GM23338 (cell line): Measurements from ENCODE around the gene MMS19. TPM values are rescaled to one million over a fixed set of nuclear protein-coding genes. Genes with fewer than 3 reads are reported as not detected.

ENCODE experiments used
- ATAC-seq: fragments of 200-7000 bp; cut with Tn5 transposase; 3 replicates; pipeline ENCODE4 v1.9.1; 2020
- DNase-seq: peaks from one replicate; pipeline ENCODE4 v3.0.0-alpha.2; 2015; ENCODE audit warnings: low spot score
- H2AFZ ChIP-seq: fragments of 200-600 bp; sonication (generic); 2 replicates; pipeline ENCODE4 v1.8.0; 2016; ENCODE audit warnings: antibody characterized with exemption, mild to moderate bottlenecking, moderate library complexity
- H3F3A ChIP-seq: fragments of 200-600 bp; sonication (generic); replicated peaks from 2 replicates; pipeline ENCODE4 v1.8.0; 2017; ENCODE audit warnings: antibody characterized with exemption, mixed run types, low read depth
- H3K27ac ChIP-seq: fragments of 200-600 bp; sonication (generic); 2 replicates; pipeline ENCODE4 v1.6.1; 2016; ENCODE audit warnings: low read depth
- H3K27me3 ChIP-seq: fragments of 200-600 bp; sonication (generic); 2 replicates; pipeline ENCODE4 v1.8.0; 2016; ENCODE audit warnings: mild to moderate bottlenecking, mixed run types, moderate library complexity; ENCODE audit not compliant: insufficient read depth
- H3K36me3 ChIP-seq: fragments of 200-600 bp; sonication (generic); 2 replicates; pipeline ENCODE4 v1.8.0; 2016; ENCODE audit warnings: mild to moderate bottlenecking; ENCODE audit not compliant: insufficient read depth
- H3K4me1 ChIP-seq: fragments of 200-600 bp; sonication (generic); 2 replicates; pipeline ENCODE4 v1.8.0; 2016; ENCODE audit warnings: mild to moderate bottlenecking, moderate library complexity; ENCODE audit not compliant: insufficient read depth
- H3K4me2 ChIP-seq: fragments of 200-600 bp; sonication (generic); 2 replicates; pipeline ENCODE4 v1.7.1; 2017; ENCODE audit warnings: mixed run types
- H3K4me3 ChIP-seq: fragments of 200-600 bp; sonication (generic); 2 replicates; pipeline ENCODE4 v1.6.1; 2016; ENCODE audit warnings: mixed run types
- H3K79me2 ChIP-seq: fragments of 200-600 bp; sonication (generic); replicated peaks from 2 replicates; pipeline ENCODE4 v1.8.0; 2017; ENCODE audit warnings: mild to moderate bottlenecking; ENCODE audit not compliant: insufficient read depth
- H3K9me2 ChIP-seq: fragments of 200-600 bp; sonication (generic); 2 replicates; pipeline ENCODE4 v1.8.0; 2017; ENCODE audit not compliant: insufficient read depth
- H4K20me1 ChIP-seq: fragments of 200-600 bp; sonication (generic); replicated peaks from 2 replicates; pipeline ENCODE4 v1.8.0; 2017; ENCODE audit warnings: mild to moderate bottlenecking; ENCODE audit not compliant: insufficient read depth
- H3K27ac Mint-ChIP-seq: 2 replicates; pipeline ENCODE4 v1.8.0; 2020; ENCODE audit warnings: inconsistent platforms, mild to moderate bottlenecking, moderate library complexity, mixed read lengths
- H3K27me3 Mint-ChIP-seq: 3 replicates; pipeline ENCODE4 v1.8.0; 2022; ENCODE audit warnings: low read depth, mild to moderate bottlenecking, moderate library complexity, mixed read lengths, inconsistent platforms; ENCODE audit not compliant: insufficient read depth, poor library complexity
- H3K36me3 Mint-ChIP-seq: 3 replicates; pipeline ENCODE4 v1.8.0; 2021; ENCODE audit warnings: low read depth, mild to moderate bottlenecking, inconsistent platforms, moderate library complexity, mixed read lengths
- H3K4me1 Mint-ChIP-seq: 3 replicates; pipeline ENCODE4 v1.8.0; 2020; ENCODE audit warnings: mild to moderate bottlenecking, inconsistent platforms, mixed read lengths
- H3K4me3 Mint-ChIP-seq: 3 replicates; pipeline ENCODE4 v1.8.0; 2021; ENCODE audit warnings: moderate library complexity, mild to moderate bottlenecking, inconsistent platforms, mixed read lengths
- H3K9me3 Mint-ChIP-seq: 3 replicates; pipeline ENCODE4 v1.8.0; 2020; ENCODE audit warnings: moderate library complexity, mild to moderate bottlenecking, inconsistent platforms, mixed read lengths
- CREB1 ChIP-seq: fragments of 250-450 bp; sonication (Bioruptor Pico); IDR thresholded peaks from 2 replicates; pipeline ENCODE4 v1.5.0; 2020; ENCODE audit warnings: low read depth, mild to moderate bottlenecking, moderate library complexity
- EZH2 ChIP-seq: fragments of 200-600 bp; sonication (generic); IDR thresholded peaks from one replicate; pipeline ENCODE4 v1.8.0; 2017; ENCODE audit warnings: antibody characterized with exemption, mild to moderate bottlenecking, low read depth; ENCODE audit not compliant: unreplicated experiment
- EZH2phosphoT487 ChIP-seq: fragments of 200-600 bp; sonication (generic); IDR thresholded peaks from one replicate; pipeline ENCODE4 v1.8.1; 2018; ENCODE audit warnings: antibody characterized with exemption; ENCODE audit not compliant: unreplicated experiment
- JUNB ChIP-seq: IDR thresholded peaks from one replicate; pipeline ENCODE4 v1.6.1; 2016; ENCODE audit warnings: antibody characterized with exemption; ENCODE audit not compliant: unreplicated experiment
- NANOG ChIP-seq: IDR thresholded peaks from 2 replicates; pipeline ENCODE4 v1.6.1; 2016; ENCODE audit warnings: antibody characterized with exemption, borderline replicate concordance
- POLR2AphosphoS5 ChIP-seq: IDR thresholded peaks from 2 replicates; pipeline ENCODE4 v1.6.1; 2016; ENCODE audit warnings: antibody characterized with exemption, low read depth
- STAT1 ChIP-seq: IDR thresholded peaks from one replicate; pipeline ENCODE4 v1.6.1; 2016; ENCODE audit warnings: antibody characterized with exemption; ENCODE audit not compliant: unreplicated experiment
- ZNF114 ChIP-seq: fragments of 250-450 bp; sonication (Bioruptor Pico); IDR thresholded peaks from 2 replicates; pipeline ENCODE4 v1.5.0; 2020; ENCODE audit warnings: mild to moderate bottlenecking, moderate library complexity
- ZNF331 ChIP-seq: fragments of 250-450 bp; sonication (Bioruptor Pico); IDR thresholded peaks from 2 replicates; pipeline ENCODE4 v1.5.0; 2020; ENCODE audit warnings: low read depth, mild to moderate bottlenecking, moderate library complexity
- polyA plus RNA-seq: library from polyadenylated mRNA; unstranded; fragments of >200 nt; fragmentation: Nextera tagmentation; extraction: Ambion mirVana; gene quantifications from 2 replicates; pipeline ENCODE4 v1.2.1, GENCODE V29; 2016
- total RNA-seq: library from RNA; depleted of rRNA; stranded (reverse); fragments of >200 nt; shearing (Covaris generic); gene quantifications from 2 replicates; pipeline ENCODE4 v1.2.3, GENCODE V29; 2014
- TF ChIP-seq, protein P1 (sequence below): IDR thresholded peaks from 2 replicates; pipeline ENCODE4 v1.6.1; 2016; ENCODE audit warnings: antibody characterized with exemption
- TF ChIP-seq, protein P2 (sequence below): fragments of 250-450 bp; sonication (Bioruptor Pico); IDR thresholded peaks from 2 replicates; pipeline ENCODE4 v1.5.0; 2020; ENCODE audit warnings: mild to moderate bottlenecking, moderate library complexity
- TF ChIP-seq, protein P3 (sequence below), 2 experiments: fragments of 200-600 bp in 1 of 2; sonication (generic) in 1 of 2; conservative IDR thresholded peaks; 2 replicates each; pipeline versions ENCODE4 v1.5.1 to v1.6.1; 2016 to 2017; ENCODE audit warnings: antibody characterized with exemption in 2 of 2, low read depth in 2 of 2, mild to moderate bottlenecking in 2 of 2, moderate library complexity in 1 of 2
- TF ChIP-seq, protein P4 (sequence below): IDR thresholded peaks from one replicate; pipeline ENCODE4 v1.6.1; 2018; ENCODE audit warnings: antibody characterized with exemption; ENCODE audit not compliant: unreplicated experiment

Gene MMS19
- total and polyA plus RNA-seq, 2 experiments from 2014 or later = 81.5 to 252 TPM

DNA sequence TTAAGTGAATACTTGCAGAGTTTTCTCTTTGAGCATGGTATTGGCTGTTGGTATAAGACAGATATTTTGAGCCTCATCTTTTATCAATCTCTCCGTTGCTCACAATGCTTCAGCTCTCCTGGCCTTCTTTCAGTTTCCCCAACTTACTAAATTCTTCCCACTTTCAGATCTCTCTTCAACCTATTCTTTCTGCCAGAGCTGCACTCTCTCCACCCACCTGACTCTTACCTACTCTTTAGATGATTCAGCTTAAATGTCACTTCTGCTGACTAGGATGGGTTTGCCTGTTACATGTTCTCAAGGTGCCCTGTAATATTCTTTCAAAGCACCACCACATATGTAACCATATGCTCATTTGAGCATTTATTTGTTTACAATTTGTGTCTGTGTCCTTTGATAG is 54.0 kb downstream of the MMS19 start:
- peak overlapping the region; percentile 88; the same call in 1 of the 2 replicates for H3K4me3 ChIP-seq
- peaks cover 18% of the 10 kb centered on the region; the same call in 1 of the 2 replicates for H3K36me3 ChIP-seq
- H3K27me3 ChIP-seq = no peaks in the 10 kb centered on the region
- Mint-ChIP-seq H3K36me3 (peaks cover 38% of the 10 kb centered on the region), H3K9me3 (no peaks in the 10 kb centered on the region), H3K4me1 (peaks cover 12% of the 10 kb centered on the region), H3K4me3 (peak overlapping the region; percentile 93), H3K27me3 (peaks cover 3% of the 10 kb centered on the region), H3K27ac (no peak overlapping the region)
- peaks cover 11% of the 10 kb centered on the region for H3K4me1 ChIP-seq
- H3K4me2 ChIP-seq = peak overlapping the region; percentile 85; the same call in 1 of the 2 replicates
- DNase-seq = no peak
- H4K20me1 ChIP-seq = peaks cover 14% of the 10 kb centered on the region
- 0 out of 2 replicates have a peak, but pooled peaks cover 3% of the 10 kb centered on the region for H3F3A ChIP-seq
- no peaks in the 10 kb centered on the region for H3K9me2 ChIP-seq
- no peak for ATAC-seq
- TF ChIP-seq JUNB (no peak), NANOG (no peak), EZH2phosphoT487 (no peak), POLR2AphosphoS5 (no peak), EZH2 (no peak), STAT1 (no peak), ZNF114 (CRISPR knock-in tag) (no peak), CREB1 (CRISPR knock-in tag) (no peak), ZNF331 (CRISPR knock-in tag) (no peak)
- TF ChIP-seq, protein P1, sequence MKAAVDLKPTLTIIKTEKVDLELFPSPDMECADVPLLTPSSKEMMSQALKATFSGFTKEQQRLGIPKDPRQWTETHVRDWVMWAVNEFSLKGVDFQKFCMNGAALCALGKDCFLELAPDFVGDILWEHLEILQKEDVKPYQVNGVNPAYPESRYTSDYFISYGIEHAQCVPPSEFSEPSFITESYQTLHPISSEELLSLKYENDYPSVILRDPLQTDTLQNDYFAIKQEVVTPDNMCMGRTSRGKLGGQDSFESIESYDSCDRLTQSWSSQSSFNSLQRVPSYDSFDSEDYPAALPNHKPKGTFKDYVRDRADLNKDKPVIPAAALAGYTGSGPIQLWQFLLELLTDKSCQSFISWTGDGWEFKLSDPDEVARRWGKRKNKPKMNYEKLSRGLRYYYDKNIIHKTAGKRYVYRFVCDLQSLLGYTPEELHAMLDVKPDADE = no peak
- TF ChIP-seq, protein P2, sequence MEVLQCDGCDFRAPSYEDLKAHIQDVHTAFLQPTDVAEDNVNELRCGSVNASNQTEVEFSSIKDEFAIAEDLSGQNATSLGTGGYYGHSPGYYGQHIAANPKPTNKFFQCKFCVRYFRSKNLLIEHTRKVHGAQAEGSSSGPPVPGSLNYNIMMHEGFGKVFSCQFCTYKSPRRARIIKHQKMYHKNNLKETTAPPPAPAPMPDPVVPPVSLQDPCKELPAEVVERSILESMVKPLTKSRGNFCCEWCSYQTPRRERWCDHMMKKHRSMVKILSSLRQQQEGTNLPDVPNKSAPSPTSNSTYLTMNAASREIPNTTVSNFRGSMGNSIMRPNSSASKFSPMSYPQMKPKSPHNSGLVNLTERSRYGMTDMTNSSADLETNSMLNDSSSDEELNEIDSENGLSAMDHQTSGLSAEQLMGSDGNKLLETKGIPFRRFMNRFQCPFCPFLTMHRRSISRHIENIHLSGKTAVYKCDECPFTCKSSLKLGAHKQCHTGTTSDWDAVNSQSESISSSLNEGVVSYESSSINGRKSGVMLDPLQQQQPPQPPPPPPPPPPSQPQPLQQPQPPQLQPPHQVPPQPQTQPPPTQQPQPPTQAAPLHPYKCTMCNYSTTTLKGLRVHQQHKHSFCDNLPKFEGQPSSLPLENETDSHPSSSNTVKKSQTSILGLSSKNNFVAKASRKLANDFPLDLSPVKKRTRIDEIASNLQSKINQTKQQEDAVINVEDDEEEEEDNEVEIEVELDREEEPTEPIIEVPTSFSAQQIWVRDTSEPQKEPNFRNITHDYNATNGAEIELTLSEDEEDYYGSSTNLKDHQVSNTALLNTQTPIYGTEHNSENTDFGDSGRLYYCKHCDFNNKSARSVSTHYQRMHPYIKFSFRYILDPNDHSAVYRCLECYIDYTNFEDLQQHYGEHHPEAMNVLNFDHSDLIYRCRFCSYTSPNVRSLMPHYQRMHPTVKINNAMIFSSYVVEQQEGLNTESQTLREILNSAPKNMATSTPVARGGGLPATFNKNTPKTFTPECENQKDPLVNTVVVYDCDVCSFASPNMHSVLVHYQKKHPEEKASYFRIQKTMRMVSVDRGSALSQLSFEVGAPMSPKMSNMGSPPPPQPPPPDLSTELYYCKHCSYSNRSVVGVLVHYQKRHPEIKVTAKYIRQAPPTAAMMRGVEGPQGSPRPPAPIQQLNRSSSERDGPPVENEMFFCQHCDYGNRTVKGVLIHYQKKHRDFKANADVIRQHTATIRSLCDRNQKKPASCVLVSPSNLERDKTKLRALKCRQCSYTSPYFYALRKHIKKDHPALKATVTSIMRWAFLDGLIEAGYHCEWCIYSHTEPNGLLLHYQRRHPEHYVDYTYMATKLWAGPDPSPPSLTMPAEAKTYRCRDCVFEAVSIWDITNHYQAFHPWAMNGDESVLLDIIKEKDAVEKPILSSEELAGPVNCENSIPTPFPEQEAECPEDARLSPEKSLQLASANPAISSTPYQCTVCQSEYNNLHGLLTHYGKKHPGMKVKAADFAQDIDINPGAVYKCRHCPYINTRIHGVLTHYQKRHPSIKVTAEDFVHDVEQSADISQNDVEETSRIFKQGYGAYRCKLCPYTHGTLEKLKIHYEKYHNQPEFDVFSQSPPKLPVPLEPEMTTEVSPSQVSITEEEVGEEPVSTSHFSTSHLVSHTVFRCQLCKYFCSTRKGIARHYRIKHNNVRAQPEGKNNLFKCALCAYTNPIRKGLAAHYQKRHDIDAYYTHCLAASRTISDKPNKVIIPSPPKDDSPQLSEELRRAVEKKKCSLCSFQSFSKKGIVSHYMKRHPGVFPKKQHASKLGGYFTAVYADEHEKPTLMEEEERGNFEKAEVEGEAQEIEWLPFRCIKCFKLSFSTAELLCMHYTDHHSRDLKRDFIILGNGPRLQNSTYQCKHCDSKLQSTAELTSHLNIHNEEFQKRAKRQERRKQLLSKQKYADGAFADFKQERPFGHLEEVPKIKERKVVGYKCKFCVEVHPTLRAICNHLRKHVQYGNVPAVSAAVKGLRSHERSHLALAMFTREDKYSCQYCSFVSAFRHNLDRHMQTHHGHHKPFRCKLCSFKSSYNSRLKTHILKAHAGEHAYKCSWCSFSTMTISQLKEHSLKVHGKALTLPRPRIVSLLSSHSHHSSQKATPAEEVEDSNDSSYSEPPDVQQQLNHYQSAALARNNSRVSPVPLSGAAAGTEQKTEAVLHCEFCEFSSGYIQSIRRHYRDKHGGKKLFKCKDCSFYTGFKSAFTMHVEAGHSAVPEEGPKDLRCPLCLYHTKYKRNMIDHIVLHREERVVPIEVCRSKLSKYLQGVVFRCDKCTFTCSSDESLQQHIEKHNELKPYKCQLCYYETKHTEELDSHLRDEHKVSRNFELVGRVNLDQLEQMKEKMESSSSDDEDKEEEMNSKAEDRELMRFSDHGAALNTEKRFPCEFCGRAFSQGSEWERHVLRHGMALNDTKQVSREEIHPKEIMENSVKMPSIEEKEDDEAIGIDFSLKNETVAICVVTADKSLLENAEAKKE (CRISPR knock-in tag) = no peak
- TF ChIP-seq, protein P3, sequence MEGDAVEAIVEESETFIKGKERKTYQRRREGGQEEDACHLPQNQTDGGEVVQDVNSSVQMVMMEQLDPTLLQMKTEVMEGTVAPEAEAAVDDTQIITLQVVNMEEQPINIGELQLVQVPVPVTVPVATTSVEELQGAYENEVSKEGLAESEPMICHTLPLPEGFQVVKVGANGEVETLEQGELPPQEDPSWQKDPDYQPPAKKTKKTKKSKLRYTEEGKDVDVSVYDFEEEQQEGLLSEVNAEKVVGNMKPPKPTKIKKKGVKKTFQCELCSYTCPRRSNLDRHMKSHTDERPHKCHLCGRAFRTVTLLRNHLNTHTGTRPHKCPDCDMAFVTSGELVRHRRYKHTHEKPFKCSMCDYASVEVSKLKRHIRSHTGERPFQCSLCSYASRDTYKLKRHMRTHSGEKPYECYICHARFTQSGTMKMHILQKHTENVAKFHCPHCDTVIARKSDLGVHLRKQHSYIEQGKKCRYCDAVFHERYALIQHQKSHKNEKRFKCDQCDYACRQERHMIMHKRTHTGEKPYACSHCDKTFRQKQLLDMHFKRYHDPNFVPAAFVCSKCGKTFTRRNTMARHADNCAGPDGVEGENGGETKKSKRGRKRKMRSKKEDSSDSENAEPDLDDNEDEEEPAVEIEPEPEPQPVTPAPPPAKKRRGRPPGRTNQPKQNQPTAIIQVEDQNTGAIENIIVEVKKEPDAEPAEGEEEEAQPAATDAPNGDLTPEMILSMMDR (conservative IDR thresholded peaks at IDR 0.05; ENCODE audit: low read depth in 2 of 2) = no peak
- TF ChIP-seq, protein P4, sequence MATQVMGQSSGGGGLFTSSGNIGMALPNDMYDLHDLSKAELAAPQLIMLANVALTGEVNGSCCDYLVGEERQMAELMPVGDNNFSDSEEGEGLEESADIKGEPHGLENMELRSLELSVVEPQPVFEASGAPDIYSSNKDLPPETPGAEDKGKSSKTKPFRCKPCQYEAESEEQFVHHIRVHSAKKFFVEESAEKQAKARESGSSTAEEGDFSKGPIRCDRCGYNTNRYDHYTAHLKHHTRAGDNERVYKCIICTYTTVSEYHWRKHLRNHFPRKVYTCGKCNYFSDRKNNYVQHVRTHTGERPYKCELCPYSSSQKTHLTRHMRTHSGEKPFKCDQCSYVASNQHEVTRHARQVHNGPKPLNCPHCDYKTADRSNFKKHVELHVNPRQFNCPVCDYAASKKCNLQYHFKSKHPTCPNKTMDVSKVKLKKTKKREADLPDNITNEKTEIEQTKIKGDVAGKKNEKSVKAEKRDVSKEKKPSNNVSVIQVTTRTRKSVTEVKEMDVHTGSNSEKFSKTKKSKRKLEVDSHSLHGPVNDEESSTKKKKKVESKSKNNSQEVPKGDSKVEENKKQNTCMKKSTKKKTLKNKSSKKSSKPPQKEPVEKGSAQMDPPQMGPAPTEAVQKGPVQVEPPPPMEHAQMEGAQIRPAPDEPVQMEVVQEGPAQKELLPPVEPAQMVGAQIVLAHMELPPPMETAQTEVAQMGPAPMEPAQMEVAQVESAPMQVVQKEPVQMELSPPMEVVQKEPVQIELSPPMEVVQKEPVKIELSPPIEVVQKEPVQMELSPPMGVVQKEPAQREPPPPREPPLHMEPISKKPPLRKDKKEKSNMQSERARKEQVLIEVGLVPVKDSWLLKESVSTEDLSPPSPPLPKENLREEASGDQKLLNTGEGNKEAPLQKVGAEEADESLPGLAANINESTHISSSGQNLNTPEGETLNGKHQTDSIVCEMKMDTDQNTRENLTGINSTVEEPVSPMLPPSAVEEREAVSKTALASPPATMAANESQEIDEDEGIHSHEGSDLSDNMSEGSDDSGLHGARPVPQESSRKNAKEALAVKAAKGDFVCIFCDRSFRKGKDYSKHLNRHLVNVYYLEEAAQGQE = no peak
- 0 out of 2 replicates have a peak overlapping the region, but pooled peaks have one; percentile 20 for H3K27ac ChIP-seq
- no peak overlapping the region for H2AFZ ChIP-seq
- peaks cover 48% of the 10 kb centered on the region for H3K79me2 ChIP-seq
